GM19099 (cell line): ENCODE results near the gene ZKSCAN2.

Experiments
- POLR2A ChIP-seq: IDR thresholded peaks from 3 replicates; pipeline ENCODE4 v1.6.1; 2011; ENCODE audit warnings: low read depth; ENCODE audit not compliant: insufficient read length; ENCODE audit errors: extremely low read depth

Gene ZKSCAN2

GRCh38 chr16:25257470-25257955 is at the start of gene ZKSCAN2:
TSS of gene ZKSCAN2 (minus strand) at chr16:25257845. CDS start at chr16:25257127, 718 bp downstream.
- peak; percentile 95 for TF ChIP-seq POLR2A

- TF ChIP-seq POLR2A = no peak
Measured at GRCh38 chr16:25299792-25300590, 42.3 kb upstream of the ZKSCAN2 start.

GRCh38 chr16:25298165-25298872 is 40.7 kb upstream of the ZKSCAN2 start:
- no peak for TF ChIP-seq POLR2A

- TF ChIP-seq POLR2A = no peak
Measured at GRCh38 chr16:25297151-25297787, 39.6 kb upstream of the ZKSCAN2 start.

GRCh38 chr16:25291580-25291979 is 33.9 kb upstream of the ZKSCAN2 start:
- TF ChIP-seq POLR2A = no peak

- TF ChIP-seq POLR2A = no peak
Measured at GRCh38 chr16:25289466-25289865, 31.8 kb upstream of the ZKSCAN2 start.

GRCh38 chr16:25279491-25279890 is 21.8 kb upstream of the ZKSCAN2 start:
- no peak for TF ChIP-seq POLR2A

GRCh38 chr16:25271421-25271820 is 13.8 kb upstream of the ZKSCAN2 start:
- TF ChIP-seq POLR2A = no peak

GRCh38 chr16:25270577-25270976 is 12.9 kb upstream of the ZKSCAN2 start:
- no peak for TF ChIP-seq POLR2A

- no peak for TF ChIP-seq POLR2A
Measured at GRCh38 chr16:25269879-25270278, 12.2 kb upstream of the ZKSCAN2 start.

- TF ChIP-seq POLR2A = no peak
Measured at GRCh38 chr16:25265968-25266367, 8.3 kb upstream of the ZKSCAN2 start.

- TF ChIP-seq POLR2A = no peak
Measured at GRCh38 chr16:25264597-25264996, 7.0 kb upstream of the ZKSCAN2 start.

GRCh38 chr16:25260416-25260815 is 2.8 kb upstream of the ZKSCAN2 start:
- no peak for TF ChIP-seq POLR2A

GRCh38 chr16:25258861-25259179 is 1.2 kb upstream of the ZKSCAN2 start:
- no peak for TF ChIP-seq POLR2A

- TF ChIP-seq POLR2A = peak; percentile 74
Measured at GRCh38 chr16:25257956-25258860, 563 bp upstream of the ZKSCAN2 start.

- TF ChIP-seq POLR2A = no peak
Measured at GRCh38 chr16:25256695-25257469, 763 bp downstream of the ZKSCAN2 start.
